ENCODE results near the gene RASAL3.

DNA sequence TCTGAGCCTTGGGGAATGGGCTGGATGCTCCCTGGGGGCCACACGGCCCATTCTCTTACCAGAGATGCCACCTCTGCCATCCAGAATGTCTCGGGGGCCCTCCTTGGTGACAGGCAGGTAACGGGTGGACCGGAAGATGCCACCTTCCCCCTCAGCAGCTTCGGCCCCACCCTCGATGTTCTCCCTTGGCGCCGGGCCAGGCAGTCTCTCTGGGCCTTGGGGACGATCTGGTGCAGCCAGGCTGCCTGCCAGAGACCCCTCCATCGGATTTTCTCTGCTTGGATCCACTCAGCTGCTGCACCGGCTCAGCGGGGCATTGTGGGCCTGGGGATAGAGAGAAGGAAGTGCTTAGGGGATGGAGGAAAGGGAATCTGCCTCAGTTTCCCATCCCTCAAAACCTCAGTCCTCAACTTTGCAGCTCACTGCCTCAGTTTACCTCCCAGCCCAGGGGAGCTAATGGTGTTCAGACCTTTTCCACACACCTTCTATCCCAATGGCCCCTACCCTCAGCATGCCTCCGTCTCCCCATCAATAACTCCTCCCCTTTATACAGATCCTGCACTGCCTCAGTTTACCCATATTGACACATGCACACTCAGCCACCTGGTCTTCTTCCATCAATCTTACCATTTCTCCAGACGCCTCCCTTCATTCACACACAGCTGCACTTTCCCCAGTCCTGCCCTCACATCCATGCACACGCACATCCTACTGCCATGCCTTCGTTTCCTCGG lies 16.1 kb downstream of the RASAL3 start:
- no peak for TF ChIP-seq POLR2AphosphoS5 (IDR thresholded peaks at IDR 0.05; ENCODE audit: low read depth, low read length)
- TF ChIP-seq POLR2A (IDR thresholded peaks at IDR 0.05; ENCODE audit: low read depth, low read length) = no peak
- no peak for TF ChIP-seq PAX5 (IDR thresholded peaks at IDR 0.05; ENCODE audit: insufficient read depth, low read length, severe bottlenecking)
- no peak for TF ChIP-seq TAF1 (IDR thresholded peaks at IDR 0.05; ENCODE audit: low read depth, low read length)
